HG02642 (cell line): ENCODE data around the gene MS4A6A.
"Not testable (repeated sequence)": the region's sequence is repeated elsewhere in the genome, so short reads cannot be mapped to it uniquely, and the experiment has no call there.

Source experiments
- ATAC-seq: cut with Tn5 transposase; IDR thresholded peaks from one replicate; pipeline ENCODE4 v1.9.1; 2021; ENCODE audit warnings: mild to moderate bottlenecking; ENCODE audit not compliant: unreplicated experiment, poor library complexity

MS4A6A gene

DNA sequence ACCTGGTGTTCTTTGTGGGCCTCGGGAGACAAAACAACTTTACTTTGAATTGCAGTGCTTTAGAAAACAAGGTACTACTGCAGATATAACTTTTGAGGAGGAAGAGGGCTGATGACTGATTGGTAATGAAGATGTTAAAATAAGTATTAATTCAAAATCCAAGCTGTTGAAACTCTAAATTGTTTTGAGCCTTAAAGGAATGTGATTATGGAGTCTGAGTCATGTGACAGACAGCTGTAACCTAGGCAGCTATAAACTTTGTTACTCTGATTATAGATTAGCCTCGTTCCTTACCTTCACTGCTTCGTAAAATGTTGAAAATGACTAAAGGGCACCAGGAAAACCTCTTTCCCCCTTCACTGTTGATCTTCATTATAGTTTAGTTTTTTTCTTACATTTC is 51.0 kb downstream of the MS4A6A start:
- no peak for ATAC-seq

DNA sequence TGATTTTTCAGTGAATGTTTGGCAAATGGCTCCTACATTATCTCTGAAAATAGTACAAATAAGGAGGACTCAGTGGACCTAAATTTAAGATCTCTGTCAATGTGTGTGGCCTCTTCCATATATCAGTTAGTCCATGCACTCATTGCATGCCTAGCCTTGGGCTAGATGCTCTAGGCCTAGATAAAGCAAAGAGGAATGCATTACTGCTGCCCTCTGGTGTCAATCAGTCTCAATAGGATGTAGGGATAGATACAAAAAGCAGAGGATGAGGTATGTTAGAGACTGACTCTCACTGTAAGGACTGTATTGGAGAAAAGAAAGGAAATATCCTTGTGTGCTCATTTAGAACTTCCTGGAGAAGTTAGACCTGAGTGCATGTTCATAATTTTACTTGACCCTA is 52.4 kb downstream of the MS4A6A start:
- no peak for ATAC-seq

DNA sequence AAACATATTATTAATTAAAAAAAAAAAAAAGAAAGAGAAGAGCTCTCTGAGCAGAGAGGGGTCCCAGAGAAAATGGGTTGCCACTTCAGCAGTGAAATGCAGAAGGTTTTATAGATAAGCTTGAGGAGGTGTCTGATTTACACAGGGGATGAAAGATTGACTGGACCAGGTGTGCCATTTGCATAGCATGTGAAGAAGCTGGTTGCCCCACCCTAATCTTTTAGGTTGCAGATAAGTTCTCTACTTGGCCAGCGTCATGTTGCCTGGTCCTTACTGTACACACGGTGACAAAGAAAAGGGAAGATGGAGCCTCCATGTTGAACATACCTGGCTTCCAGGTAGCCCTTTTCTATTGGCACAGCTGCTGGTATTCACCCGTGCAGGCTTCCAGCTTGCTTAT is 53.0 kb downstream of the MS4A6A start:
- no peak for ATAC-seq

DNA sequence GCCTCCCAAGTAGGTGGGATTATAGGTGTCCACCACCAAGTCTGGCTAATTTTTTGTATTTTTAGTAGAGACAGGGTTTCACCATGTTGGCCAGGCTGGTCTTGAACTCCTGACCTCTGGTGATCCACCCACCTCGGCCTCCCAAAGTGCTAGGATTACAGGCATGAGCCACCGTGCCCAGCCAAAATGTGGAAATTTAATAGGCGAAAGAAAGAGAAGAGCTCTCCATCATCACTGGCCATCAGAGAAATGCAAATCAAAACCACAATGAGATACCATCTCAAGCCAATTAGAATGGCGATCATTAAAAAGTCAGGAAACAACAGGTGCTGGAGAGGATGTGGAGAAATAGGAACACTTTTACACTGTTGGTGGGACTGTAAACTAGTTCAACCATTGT is 54.0 kb downstream of the MS4A6A start:
- not testable (repeated sequence) for ATAC-seq

DNA sequence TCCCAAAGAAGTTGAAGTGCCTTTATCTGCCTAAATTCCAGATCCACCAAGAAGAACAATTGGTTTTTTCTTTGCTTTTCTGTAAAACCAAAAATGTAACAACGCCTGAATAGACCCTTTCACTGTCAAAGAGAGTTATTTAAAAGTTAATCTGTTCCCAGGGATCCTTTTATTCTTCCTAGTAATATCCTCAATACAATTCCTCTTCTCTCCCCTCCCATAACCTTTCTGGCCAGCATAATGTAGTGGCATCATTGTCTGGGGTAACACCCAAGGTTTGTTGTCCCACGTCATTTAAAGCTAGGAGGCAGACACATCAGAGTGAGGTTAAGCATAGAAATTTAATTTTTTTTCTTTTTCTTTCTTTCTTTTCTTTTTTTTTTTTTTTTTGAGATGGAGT is 54.5 kb downstream of the MS4A6A start:
- no peak for ATAC-seq

DNA sequence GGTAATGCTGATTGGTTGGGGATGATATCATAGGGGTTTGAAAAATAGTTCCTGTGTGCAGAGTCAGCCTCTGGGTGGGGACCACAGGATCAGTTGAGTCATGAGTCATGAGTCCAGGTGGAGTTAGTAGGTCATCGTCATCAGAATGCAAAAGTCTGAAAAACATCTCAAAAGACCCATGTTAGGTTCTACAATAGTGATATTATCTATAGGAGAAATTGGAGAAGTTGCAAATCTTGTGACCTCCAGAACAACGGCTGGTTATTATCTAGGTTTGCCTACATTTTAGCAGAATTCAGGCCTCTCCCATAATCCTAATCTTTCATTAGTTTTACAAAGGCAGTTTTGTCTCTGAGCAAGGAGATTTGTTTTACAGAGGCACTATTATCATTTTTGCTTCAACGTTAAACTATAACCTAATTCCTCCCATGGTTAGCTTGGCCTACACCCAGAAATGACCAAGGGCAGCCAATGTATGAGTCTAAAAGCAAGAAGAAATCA is 55.5 kb downstream of the MS4A6A start:
- no peak for ATAC-seq

DNA sequence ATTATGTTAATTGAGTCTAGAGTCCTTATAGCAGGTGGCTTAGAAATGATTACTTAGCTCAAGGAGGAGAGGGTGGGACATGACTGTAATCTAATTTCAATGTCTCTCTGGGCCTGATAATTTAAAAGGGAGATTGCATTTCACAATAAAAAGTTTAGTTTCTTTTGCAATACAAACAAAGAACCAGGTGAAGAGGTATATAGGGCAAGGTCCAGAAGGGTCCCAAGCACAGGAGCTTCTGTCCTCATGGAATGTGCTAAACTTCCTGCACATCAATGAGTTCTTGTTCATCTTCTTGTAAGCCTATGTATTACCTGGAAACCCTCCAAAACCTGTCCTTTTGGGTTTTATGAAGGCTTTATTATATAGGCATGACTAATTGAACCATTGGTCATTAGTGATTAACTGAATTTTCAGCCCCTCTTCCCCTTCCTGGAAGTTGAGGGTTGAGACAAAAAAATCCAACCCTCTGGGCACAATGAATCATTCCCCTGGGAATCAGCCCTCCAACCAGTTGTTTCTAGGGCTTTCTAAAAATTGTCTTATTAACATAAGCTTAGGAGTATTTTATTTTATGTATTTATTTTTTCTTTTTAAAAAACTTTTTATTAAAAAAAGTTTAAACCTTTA is 56.8 kb downstream of the MS4A6A start:
- no peak for ATAC-seq

DNA sequence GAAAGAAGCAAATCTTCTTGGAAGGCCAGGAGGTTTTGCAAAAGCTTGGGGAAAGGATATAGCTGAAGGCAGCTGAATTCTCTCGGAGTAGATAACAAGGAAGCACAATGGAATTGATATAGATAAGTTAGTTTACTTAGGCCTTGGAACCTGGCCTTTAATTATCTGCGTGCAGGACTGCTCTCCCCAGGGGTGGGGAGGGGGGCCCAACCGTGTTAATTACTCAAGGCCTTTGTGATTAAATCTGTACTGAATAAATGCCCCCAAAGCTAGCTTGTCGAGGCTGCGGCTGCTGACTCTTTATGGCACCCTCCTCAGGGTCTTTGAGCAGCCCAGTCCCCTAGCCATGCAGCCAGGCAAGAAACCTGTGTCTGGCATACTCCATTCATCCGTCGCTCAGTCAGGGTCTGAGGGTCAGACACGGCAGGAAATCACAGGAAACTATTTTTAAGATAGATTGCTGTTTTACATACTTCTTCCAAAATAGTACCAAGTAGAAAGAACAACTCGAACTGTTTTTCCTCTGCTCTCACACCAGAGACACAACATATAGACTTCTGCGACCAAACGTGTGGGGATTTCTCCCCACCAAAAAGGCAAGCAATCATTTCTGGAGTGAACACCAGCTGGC is 58.0 kb downstream of the MS4A6A start:
- no peak for ATAC-seq
